Islet of Langerhans (tissue), 1 donor: Measurements from ENCODE around the gene HESX1.

ENCODE experiments used
- FAIRE-seq: peaks from one replicate; lab custom pipeline; 2011; peaks lifted over from hg19 to GRCh38; lab: Jason Lieb, UNC

Gene HESX1

GRCh38 chr3:57199895-57200297, at the start of gene HESX1:
HESX1 (minus strand) TSS chr3:57199978; CDS start chr3:57199918, 60 bp downstream.
- no peak for FAIRE-seq

GRCh38 chr3:57244946-57245345, 45.2 kb upstream of the HESX1 start:
- FAIRE-seq, result no peak

- FAIRE-seq, result no peak
These were observed 35.1 kb upstream of the HESX1 start for GRCh38 chr3:57234613-57235575.

GRCh38 chr3:57233799-57234198, 34.0 kb upstream of the HESX1 start:
- FAIRE-seq, result no peak

- FAIRE-seq, result no peak
These were observed 30.2 kb upstream of the HESX1 start for GRCh38 chr3:57230006-57230405.

GRCh38 chr3:57227930-57228751, 28.4 kb upstream of the HESX1 start:
- FAIRE-seq, result no peak

- no peak for FAIRE-seq
These were observed 27.6 kb upstream of the HESX1 start, which contains the start of gene APPL1 for GRCh38 chr3:57227204-57227929. APPL1 (plus strand) TSS chr3:57227729; CDS start chr3:57227884, 155 bp downstream.

GRCh38 chr3:57226176-57226575, 26.4 kb upstream of the HESX1 start:
- FAIRE-seq, result no peak

- no peak for FAIRE-seq
These were observed 25.1 kb upstream of the HESX1 start for GRCh38 chr3:57224856-57225255.

GRCh38 chr3:57221883-57222282, 22.1 kb upstream of the HESX1 start:
- FAIRE-seq, result peak; percentile 41

GRCh38 chr3:57206423-57206822, 6.6 kb upstream of the HESX1 start:
- no peak for FAIRE-seq

GRCh38 chr3:57194641-57195040, 5.1 kb downstream of the HESX1 start:
- FAIRE-seq, result no peak

- FAIRE-seq, result no peak
These were observed 7.8 kb downstream of the HESX1 start for GRCh38 chr3:57192028-57192427.

GRCh38 chr3:57184526-57184925, 15.3 kb downstream of the HESX1 start:
- FAIRE-seq, result no peak

GRCh38 chr3:57179580-57180410, 20.0 kb downstream of the HESX1 start:
- no peak for FAIRE-seq

- FAIRE-seq, result no peak
These were observed 23.7 kb downstream of the HESX1 start for GRCh38 chr3:57176045-57176444.

- no peak for FAIRE-seq
These were observed 26.1 kb downstream of the HESX1 start for GRCh38 chr3:57173687-57174086.

GRCh38 chr3:57170946-57171345, 28.8 kb downstream of the HESX1 start:
- no peak for FAIRE-seq

- FAIRE-seq, result no peak
These were observed 29.7 kb downstream of the HESX1 start for GRCh38 chr3:57169872-57170623.

GRCh38 chr3:57169108-57169507, 30.7 kb downstream of the HESX1 start:
- no peak for FAIRE-seq

- no peak for FAIRE-seq
These were observed 31.6 kb downstream of the HESX1 start for GRCh38 chr3:57168151-57168550.
